SH-SY5Y (cell line): Measurements from ENCODE around the gene SPC24.

Source experiments
- GATA2 ChIP-seq: IDR thresholded peaks from 2 replicates; pipeline ENCODE4 v1.6.1; 2011; ENCODE audit warnings: mild to moderate bottlenecking, low read depth, low read length
- GATA3 ChIP-seq: IDR thresholded peaks from 2 replicates; pipeline ENCODE4 v1.6.1; 2011; ENCODE audit warnings: low read depth, mild to moderate bottlenecking, low read length, moderate library complexity

SPC24 gene

GRCh38 chr19:11098327-11098726, 57.3 kb downstream of the SPC24 start:
- TF ChIP-seq GATA3 (no peak), GATA2 (no peak)

- TF ChIP-seq GATA2, result no peak
- no peak for TF ChIP-seq GATA3
Measured at GRCh38 chr19:11096210-11096841, 59.3 kb downstream of the SPC24 start.
